Measurements from ENCODE around the gene PILRA. TPM values are rescaled to one million over a fixed set of nuclear protein-coding genes. Genes with fewer than 3 reads are reported as not detected.
A peak's percentile ranks its signal among the peaks of the same experiment; 100 is the strongest.

Gene PILRA
- total and polyA plus RNA-seq, 9 donors: 1.5 to 25.9 (median 4.8) TPM

GRCh38 chr7:100428199-100428966, 55.1 kb downstream of the PILRA start, which contains the start of gene ZCWPW1:
Gene ZCWPW1, minus strand, starts transcription at chr7:100428703. Its CDS starts 8,054 bp downstream, at chr7:100420649.
- intact Hi-C loops (cut with DNase I): loop anchor here in 1 of 4 donors (5.0 kb wide), 1 partner anchor 276 kb away; no protein-coding TSS in a partner anchor
- no peaks in the 10 kb centered on the region for H3K36me3 ChIP-seq
- H3K27me3 ChIP-seq: no peaks in the 10 kb centered on the region
- peak within 1 kb of the TSS; percentile 98 to 99 for H3K27ac ChIP-seq
- peaks cover 12% of the 10 kb centered on the region for H3K4me1 ChIP-seq (ENCODE audit: insufficient read depth)
- WGBS, 3 donors: 0 to 1% (median 0%) methylated on average over 66 of the region's 66 CpGs
- TF ChIP-seq EP300 (IDR thresholded peaks at IDR 0.05): peak; percentile 28
- TF ChIP-seq, protein P1, sequence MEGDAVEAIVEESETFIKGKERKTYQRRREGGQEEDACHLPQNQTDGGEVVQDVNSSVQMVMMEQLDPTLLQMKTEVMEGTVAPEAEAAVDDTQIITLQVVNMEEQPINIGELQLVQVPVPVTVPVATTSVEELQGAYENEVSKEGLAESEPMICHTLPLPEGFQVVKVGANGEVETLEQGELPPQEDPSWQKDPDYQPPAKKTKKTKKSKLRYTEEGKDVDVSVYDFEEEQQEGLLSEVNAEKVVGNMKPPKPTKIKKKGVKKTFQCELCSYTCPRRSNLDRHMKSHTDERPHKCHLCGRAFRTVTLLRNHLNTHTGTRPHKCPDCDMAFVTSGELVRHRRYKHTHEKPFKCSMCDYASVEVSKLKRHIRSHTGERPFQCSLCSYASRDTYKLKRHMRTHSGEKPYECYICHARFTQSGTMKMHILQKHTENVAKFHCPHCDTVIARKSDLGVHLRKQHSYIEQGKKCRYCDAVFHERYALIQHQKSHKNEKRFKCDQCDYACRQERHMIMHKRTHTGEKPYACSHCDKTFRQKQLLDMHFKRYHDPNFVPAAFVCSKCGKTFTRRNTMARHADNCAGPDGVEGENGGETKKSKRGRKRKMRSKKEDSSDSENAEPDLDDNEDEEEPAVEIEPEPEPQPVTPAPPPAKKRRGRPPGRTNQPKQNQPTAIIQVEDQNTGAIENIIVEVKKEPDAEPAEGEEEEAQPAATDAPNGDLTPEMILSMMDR (IDR thresholded peaks at IDR 0.05): peak in 1 of 3 donors; percentile 17
- TF ChIP-seq POLR2A (IDR thresholded peaks at IDR 0.05): peak; percentile 100
- peak within 1 kb of the TSS; percentile 70 for H3K4me3 ChIP-seq
- DNase-seq: peak; percentile 96 to 98 (median 97)
- no peaks in the 10 kb centered on the region for H3K9me3 ChIP-seq

DNA sequence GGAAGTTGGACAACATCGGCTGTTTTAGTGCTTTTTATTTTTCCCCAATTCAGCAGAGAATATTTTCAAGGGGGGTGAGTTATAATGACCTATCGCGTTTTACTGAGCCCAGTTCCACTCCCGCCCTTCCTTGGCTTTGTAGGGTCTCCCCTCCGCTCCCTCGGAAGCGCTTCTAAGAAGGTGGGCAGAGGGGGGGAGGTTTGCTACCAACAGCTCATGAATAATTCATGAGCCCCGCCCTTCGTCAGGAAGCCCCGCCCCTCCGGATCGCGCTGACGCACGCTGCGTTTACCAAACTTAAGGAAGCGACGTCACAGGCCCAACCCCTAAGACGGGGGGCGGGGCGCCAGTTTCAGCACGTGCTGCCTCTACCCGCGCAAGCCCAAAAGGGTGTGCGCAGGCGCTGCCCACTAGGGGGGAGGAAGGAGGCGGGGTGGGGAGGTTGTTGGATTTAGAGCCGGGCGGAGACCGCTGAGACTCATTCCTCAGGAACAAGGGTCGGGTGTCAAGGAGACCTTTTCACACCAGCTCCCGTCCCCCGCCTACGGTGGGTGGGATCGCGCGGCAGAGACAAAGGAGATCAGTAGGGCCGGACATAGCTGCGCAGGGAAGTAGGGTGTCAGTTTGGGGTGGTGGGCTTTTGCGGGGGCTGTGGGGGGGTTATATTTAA, 55.8 kb downstream of the PILRA start:
- DNase-seq: peak; percentile 100
- TF ChIP-seq, protein P1 (IDR thresholded peaks at IDR 0.05): peak; percentile 29 to 80 (median 72)
- TF ChIP-seq POLR2A (IDR thresholded peaks at IDR 0.05) (peak; percentile 91), EP300 (IDR thresholded peaks at IDR 0.05) (peak; percentile 84)

GRCh38 chr7:100429637-100430492, 56.6 kb downstream of the PILRA start, which contains the start of gene MEPCE:
Gene MEPCE, plus strand, starts transcription at chr7:100429831. Its CDS starts 188 bp downstream, at chr7:100430019.
- Histone ChIP-seq H3K4me3 (peak within 1 kb of the TSS; percentile 70), H3K27me3 (no peaks in the 10 kb centered on the region), H3K36me3 (no peaks in the 10 kb centered on the region), H3K27ac (peak within 1 kb of the TSS; percentile 98 to 99), H3K4me1 (ENCODE audit: insufficient read depth) (peaks cover 14% of the 10 kb centered on the region), H3K9me3 (no peaks in the 10 kb centered on the region)
- intact Hi-C loops (cut with DNase I): loop anchor here in 1 of 4 donors (5.0 kb wide), 1 partner anchor 278 kb away; no protein-coding TSS in a partner anchor
- peak; percentile 98 to 100 (median 98) for DNase-seq
- WGBS, 3 donors: 1% methylated on average over 37 to 95 of the region's 95 CpGs
- TF ChIP-seq POLR2A (IDR thresholded peaks at IDR 0.05) (no peak), EP300 (IDR thresholded peaks at IDR 0.05) (no peak)
- TF ChIP-seq, protein P1 (IDR thresholded peaks at IDR 0.05): no peak

More for the DNA sequence above, 55.8 kb downstream of the PILRA start:
- H3K9me3 ChIP-seq: no peaks in the 10 kb centered on the region
- H3K36me3 ChIP-seq: no peaks in the 10 kb centered on the region
- 0 to 1% (median 0%) methylated on average over 40 of the region's 40 CpGs for WGBS, 3 donors
- H3K4me3 ChIP-seq: peak overlapping the region; percentile 70
- intact Hi-C loops (cut with DNase I): loop anchor here in 1 of 4 donors (5.0 kb wide), 1 partner anchor 277 kb away; no protein-coding TSS in a partner anchor
- H3K27ac ChIP-seq: peak overlapping the region; percentile 98 to 99
- H3K27me3 ChIP-seq: no peaks in the 10 kb centered on the region
- H3K4me1 ChIP-seq (ENCODE audit: insufficient read depth): peaks cover 12% of the 10 kb centered on the region
